GM12874 (cell line): ENCODE measurements around the gene SPACA4.

Experiments used
- TF ChIP-seq, protein P1 (sequence below): IDR thresholded peaks from 2 replicates; pipeline ENCODE4 v1.5.1; 2011; ENCODE audit warnings: low read depth, mild to moderate bottlenecking, control low read depth, low read length, moderate library complexity; ENCODE audit not compliant: insufficient read depth

Gene SPACA4

GRCh38 chr19:48569814-48570213 is 36.7 kb upstream of the SPACA4 start:
- TF ChIP-seq, protein P1, sequence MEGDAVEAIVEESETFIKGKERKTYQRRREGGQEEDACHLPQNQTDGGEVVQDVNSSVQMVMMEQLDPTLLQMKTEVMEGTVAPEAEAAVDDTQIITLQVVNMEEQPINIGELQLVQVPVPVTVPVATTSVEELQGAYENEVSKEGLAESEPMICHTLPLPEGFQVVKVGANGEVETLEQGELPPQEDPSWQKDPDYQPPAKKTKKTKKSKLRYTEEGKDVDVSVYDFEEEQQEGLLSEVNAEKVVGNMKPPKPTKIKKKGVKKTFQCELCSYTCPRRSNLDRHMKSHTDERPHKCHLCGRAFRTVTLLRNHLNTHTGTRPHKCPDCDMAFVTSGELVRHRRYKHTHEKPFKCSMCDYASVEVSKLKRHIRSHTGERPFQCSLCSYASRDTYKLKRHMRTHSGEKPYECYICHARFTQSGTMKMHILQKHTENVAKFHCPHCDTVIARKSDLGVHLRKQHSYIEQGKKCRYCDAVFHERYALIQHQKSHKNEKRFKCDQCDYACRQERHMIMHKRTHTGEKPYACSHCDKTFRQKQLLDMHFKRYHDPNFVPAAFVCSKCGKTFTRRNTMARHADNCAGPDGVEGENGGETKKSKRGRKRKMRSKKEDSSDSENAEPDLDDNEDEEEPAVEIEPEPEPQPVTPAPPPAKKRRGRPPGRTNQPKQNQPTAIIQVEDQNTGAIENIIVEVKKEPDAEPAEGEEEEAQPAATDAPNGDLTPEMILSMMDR = no peak

DNA sequence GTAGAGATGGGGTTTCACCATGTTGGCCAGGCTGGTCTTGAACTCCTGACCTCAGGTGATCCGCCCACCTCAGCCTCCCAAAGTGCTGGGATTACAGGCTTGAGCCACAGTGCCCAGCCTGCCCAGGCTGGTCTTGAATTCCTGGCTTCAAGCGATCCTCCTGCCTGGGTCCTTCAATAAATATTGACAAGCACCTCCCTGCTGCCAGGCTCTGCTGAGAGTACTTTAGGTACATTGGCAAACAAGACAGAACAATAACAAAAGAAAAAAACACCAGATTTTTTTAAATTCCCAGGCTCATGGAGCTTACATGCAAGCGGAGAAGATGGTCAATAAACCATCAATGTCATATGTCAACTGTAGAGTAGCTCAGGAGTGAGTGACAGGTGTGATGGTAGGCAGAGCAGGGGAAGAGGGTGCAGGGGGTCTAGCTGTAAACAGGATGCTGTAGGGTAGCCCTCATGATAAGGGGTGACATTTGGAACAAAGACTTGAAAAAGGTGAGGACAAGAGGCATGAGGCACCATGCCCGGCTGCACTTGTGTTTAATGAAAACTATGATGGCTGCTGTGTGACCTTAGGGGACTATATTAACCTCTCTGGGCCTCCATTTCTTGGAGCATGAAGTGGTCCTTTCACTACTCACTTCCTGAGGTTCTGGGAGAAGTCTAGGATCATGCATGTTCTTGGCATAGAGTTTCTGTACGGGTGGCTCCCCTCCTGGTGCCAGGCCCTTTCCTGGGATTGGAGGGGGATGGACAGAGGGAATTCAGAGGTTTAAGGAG is 35.0 kb upstream of the SPACA4 start:
- TF ChIP-seq, protein P1 = no peak

DNA sequence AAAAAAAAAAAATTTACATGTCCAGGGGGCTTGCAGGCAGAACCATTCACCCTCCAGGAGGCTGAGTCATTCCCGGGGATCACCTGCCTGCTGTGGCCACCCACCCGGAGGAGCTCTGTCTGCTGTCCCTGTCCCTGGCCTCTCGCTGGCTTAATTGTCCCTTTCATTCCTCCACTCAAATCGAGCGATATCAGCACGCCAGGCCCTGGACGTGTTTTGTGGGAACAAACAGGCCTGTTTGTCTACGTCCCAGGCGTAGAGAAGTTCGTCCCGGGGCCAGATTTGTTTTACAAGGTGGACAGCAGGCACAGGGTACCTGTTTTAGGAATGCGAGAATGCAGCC is 33.4 kb upstream of the SPACA4 start:
- TF ChIP-seq, protein P1 = no peak

- TF ChIP-seq, protein P1 = no peak
Observed at GRCh38 chr19:48575931-48576622, 30.5 kb upstream of the SPACA4 start.

GRCh38 chr19:48578891-48579290 is 27.7 kb upstream of the SPACA4 start:
- TF ChIP-seq, protein P1 = no peak

- TF ChIP-seq, protein P1 = no peak
Observed at GRCh38 chr19:48582168-48582567, 24.4 kb upstream of the SPACA4 start.

- TF ChIP-seq, protein P1 = no peak
Observed at GRCh38 chr19:48587387-48587786, 19.2 kb upstream of the SPACA4 start.
